ENCODE data around the gene SORBS2. TPM values are rescaled to one million over a fixed set of nuclear protein-coding genes. Genes with fewer than 3 reads are reported as not detected.

The SORBS2 gene
- total RNA-seq, 3 donors from 2014 or later, result 0.53 to 1.1 (median 0.74) TPM

DNA sequence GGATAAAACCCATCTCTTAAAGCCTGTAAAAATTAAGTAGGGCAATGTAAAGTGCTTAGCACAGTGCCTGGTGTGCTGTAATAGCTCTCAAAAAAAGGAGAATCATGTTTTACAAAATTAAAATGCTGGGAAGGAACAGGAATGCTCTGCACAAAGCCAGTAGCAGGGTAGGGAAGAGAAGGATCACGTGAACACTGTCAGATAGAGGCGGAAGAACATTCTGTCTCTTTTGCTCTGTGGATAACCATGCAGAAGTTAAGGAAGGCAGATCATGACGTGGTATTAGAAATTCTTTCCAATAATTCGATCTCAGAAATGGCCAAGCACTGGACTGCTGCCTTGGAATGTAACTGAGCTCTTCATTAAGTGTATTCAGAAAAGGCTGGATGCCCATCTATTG lies 140.5 kb downstream of the SORBS2 start:
- H3K36me3 Mint-ChIP-seq (ENCODE audit: insufficient read depth), result no peaks in the 10 kb centered on the region
- no peaks in the 10 kb centered on the region for H3K9me3 Mint-ChIP-seq
- H3K27me3 Mint-ChIP-seq (ENCODE audit: low read depth), result peaks cover 6% of the 10 kb centered on the region
- ATAC-seq (no peak), DNase-seq (no peak)
- H3K4me1 Mint-ChIP-seq (ENCODE audit: low read depth), result no peaks in the 10 kb centered on the region
- no peak overlapping the region for H3K4me3 Mint-ChIP-seq

DNA sequence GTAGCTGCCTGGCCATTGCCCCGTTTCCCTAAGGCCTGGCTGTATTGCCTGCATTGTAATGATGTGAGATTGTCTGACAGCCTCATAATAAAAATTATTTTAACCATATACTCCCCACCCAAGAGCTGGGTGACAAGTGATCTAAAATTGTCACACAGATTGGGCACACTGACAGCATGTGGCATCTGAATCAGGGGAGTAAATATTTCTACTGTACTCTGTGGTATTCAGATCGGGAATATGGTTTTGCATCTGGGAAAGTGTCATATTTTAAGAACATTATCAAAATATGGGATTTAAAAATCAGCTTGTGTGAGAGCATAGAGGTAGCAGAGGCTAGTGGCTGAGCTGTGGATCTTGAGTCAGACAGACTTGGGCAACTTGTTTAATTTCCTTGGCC lies 140.9 kb downstream of the SORBS2 start:
- Mint-ChIP-seq H3K9me3 (no peaks in the 10 kb centered on the region), H3K4me1 (ENCODE audit: low read depth) (no peaks in the 10 kb centered on the region), H3K4me3 (no peak overlapping the region), H3K36me3 (ENCODE audit: insufficient read depth) (no peaks in the 10 kb centered on the region), H3K27me3 (ENCODE audit: low read depth) (peaks cover 6% of the 10 kb centered on the region)
- ATAC-seq, result no peak
- DNase-seq, result no peak

DNA sequence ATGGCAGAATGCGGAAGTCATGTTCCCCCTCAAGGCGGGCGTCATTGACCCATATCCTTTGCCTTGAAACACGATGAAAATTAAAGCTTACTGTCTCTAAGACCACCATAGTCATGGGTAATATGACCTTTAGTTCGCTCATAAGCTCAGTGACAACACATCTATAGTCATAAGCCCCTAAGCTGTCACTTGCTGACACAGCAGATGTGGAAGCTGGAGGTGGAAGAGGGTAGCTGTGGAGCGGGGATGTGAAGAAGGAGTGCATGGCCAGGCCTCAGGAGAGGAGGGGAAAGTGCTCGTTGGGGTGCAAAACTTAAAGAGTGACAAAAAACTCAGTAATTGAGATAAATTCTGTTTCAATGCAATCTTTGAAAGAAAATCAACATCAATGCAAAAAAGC lies 142.7 kb downstream of the SORBS2 start:
- peaks cover 10% of the 10 kb centered on the region for H3K27me3 Mint-ChIP-seq (ENCODE audit: low read depth)
- no peaks in the 10 kb centered on the region for H3K9me3 Mint-ChIP-seq
- ATAC-seq (no peak), DNase-seq (no peak)
- H3K4me3 Mint-ChIP-seq, result no peak overlapping the region
- no peaks in the 10 kb centered on the region for H3K36me3 Mint-ChIP-seq (ENCODE audit: insufficient read depth)
- H3K4me1 Mint-ChIP-seq (ENCODE audit: low read depth), result no peaks in the 10 kb centered on the region

- Mint-ChIP-seq H3K27me3 (ENCODE audit: low read depth) (peaks cover 12% of the 10 kb centered on the region), H3K4me1 (ENCODE audit: low read depth) (no peaks in the 10 kb centered on the region), H3K4me3 (no peak overlapping the region), H3K9me3 (no peaks in the 10 kb centered on the region), H3K36me3 (ENCODE audit: insufficient read depth) (no peaks in the 10 kb centered on the region)
- DNase-seq, result no peak
- no peak for ATAC-seq
These were observed 145.8 kb downstream of the SORBS2 start for GRCh38 chr4:185666156-185666555.

DNA sequence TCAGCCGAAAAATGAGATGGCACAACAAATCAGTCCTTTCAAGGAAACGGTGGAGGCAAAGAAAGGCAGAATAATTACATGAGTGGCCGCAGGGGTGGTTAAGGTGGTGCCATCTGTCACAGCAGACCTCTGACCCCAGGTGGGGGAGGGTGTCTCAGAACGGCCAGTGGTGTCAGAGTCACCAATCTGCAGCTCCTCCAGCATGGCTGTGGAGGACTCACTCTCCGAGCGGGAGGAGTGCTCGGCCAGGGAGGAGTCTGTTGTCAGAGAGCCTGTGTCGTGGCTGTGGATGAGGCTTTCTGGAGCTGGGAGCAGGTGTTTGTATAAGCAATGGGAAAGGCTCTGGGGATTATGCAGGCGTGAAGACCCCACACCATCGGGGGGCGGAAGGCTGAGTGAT lies 146.3 kb downstream of the SORBS2 start:
- Mint-ChIP-seq H3K27me3 (ENCODE audit: low read depth) (peaks cover 12% of the 10 kb centered on the region), H3K4me3 (no peak overlapping the region), H3K9me3 (no peaks in the 10 kb centered on the region), H3K4me1 (ENCODE audit: low read depth) (no peaks in the 10 kb centered on the region), H3K36me3 (ENCODE audit: insufficient read depth) (no peaks in the 10 kb centered on the region)
- no peak for ATAC-seq
- DNase-seq, result no peak

GRCh38 chr4:185664481-185664880 lies 147.5 kb downstream of the SORBS2 start:
- ATAC-seq, result no peak

GRCh38 chr4:185662030-185662778 lies 149.8 kb downstream of the SORBS2 start:
- DNase-seq (no peak), ATAC-seq (no peak)
- no peaks in the 10 kb centered on the region for H3K9me3 Mint-ChIP-seq
- H3K4me3 Mint-ChIP-seq, result no peak overlapping the region
- no peaks in the 10 kb centered on the region for H3K4me1 Mint-ChIP-seq (ENCODE audit: low read depth)
- H3K27me3 Mint-ChIP-seq (ENCODE audit: low read depth), result peaks cover 12% of the 10 kb centered on the region
- H3K36me3 Mint-ChIP-seq (ENCODE audit: insufficient read depth), result no peaks in the 10 kb centered on the region

More at GRCh38 chr4:185664481-185664880, 147.5 kb downstream of the SORBS2 start:
- Mint-ChIP-seq H3K9me3 (no peaks in the 10 kb centered on the region), H3K36me3 (ENCODE audit: insufficient read depth) (no peaks in the 10 kb centered on the region), H3K4me1 (ENCODE audit: low read depth) (no peaks in the 10 kb centered on the region), H3K27me3 (ENCODE audit: low read depth) (peaks cover 12% of the 10 kb centered on the region), H3K4me3 (no peak overlapping the region)
- no peak for DNase-seq

DNA sequence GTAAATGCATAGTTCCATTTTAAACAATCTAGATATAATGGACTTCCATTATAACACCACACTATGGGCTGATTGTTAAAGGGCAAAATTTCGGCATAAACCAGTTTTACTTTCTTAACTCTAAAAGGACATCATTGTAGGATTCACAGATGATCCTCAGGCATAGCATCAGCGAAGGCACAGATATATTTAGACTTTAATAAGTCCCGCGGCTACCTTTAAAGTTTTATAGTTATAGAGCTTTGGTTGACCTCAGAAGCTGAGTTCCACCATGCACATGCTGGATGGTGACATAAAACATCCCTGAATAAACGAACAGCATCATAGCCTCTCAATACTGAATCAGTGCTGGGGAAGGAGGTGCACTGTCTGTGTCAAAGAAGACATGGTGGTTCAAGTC lies 151.7 kb downstream of the SORBS2 start:
- no peaks in the 10 kb centered on the region for H3K36me3 Mint-ChIP-seq (ENCODE audit: insufficient read depth)
- ATAC-seq (no peak), DNase-seq (no peak)
- no peak overlapping the region for H3K4me3 Mint-ChIP-seq
- H3K9me3 Mint-ChIP-seq, result no peaks in the 10 kb centered on the region
- no peaks in the 10 kb centered on the region for H3K4me1 Mint-ChIP-seq (ENCODE audit: low read depth)
- peaks cover 3% of the 10 kb centered on the region for H3K27me3 Mint-ChIP-seq (ENCODE audit: low read depth)

GRCh38 chr4:185657699-185658098 lies 154.3 kb downstream of the SORBS2 start:
- ATAC-seq, result no peak
- DNase-seq, result no peak
- Mint-ChIP-seq H3K4me3 (no peak overlapping the region), H3K27me3 (ENCODE audit: low read depth) (no peaks in the 10 kb centered on the region), H3K9me3 (no peaks in the 10 kb centered on the region), H3K4me1 (ENCODE audit: low read depth) (no peaks in the 10 kb centered on the region), H3K36me3 (ENCODE audit: insufficient read depth) (no peaks in the 10 kb centered on the region)

- ATAC-seq, result no peak
- Mint-ChIP-seq H3K4me3 (no peak overlapping the region), H3K9me3 (no peaks in the 10 kb centered on the region), H3K27me3 (ENCODE audit: low read depth) (no peaks in the 10 kb centered on the region), H3K4me1 (ENCODE audit: low read depth) (no peaks in the 10 kb centered on the region), H3K36me3 (ENCODE audit: insufficient read depth) (no peaks in the 10 kb centered on the region)
- DNase-seq, result no peak
These were observed 154.8 kb downstream of the SORBS2 start for GRCh38 chr4:185657183-185657582.

- Mint-ChIP-seq H3K4me3 (no peak overlapping the region), H3K27me3 (ENCODE audit: low read depth) (no peaks in the 10 kb centered on the region), H3K9me3 (no peaks in the 10 kb centered on the region), H3K36me3 (ENCODE audit: insufficient read depth) (no peaks in the 10 kb centered on the region), H3K4me1 (ENCODE audit: low read depth) (no peaks in the 10 kb centered on the region)
- DNase-seq, result no peak
- ATAC-seq, result no peak
These were observed 155.5 kb downstream of the SORBS2 start for GRCh38 chr4:185656467-185656931.

DNA sequence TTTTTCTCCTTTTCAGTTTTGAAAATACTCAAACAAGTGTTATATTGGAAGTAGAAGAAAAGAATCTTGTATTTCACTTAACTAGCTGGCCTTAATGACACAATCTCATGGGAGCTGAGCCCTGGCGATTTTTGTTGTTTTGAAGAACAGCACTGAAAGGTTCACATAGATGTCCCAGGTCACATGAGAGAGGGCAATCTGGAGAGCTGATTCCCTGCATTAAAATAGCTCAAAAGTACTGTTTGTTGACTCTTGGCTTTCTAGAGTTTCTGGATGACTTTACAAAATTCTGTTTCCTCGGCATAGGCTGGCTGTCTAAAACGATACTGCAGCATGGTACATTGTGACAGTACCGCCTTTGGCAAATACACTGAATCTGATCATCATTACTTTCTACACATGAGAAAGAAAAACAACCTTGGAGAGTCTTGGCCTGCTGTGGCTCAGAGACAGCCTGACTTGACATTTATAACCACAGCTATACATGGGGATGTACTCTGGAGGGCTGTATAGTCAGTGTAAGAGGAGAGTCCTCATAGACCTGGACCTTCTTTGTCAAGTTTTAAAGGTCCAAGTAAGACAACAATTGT lies 156.9 kb downstream of the SORBS2 start:
- no peak overlapping the region for H3K4me3 Mint-ChIP-seq
- H3K4me1 Mint-ChIP-seq (ENCODE audit: low read depth), result no peaks in the 10 kb centered on the region
- H3K36me3 Mint-ChIP-seq (ENCODE audit: insufficient read depth), result no peaks in the 10 kb centered on the region
- DNase-seq (no peak), ATAC-seq (no peak)
- H3K9me3 Mint-ChIP-seq, result no peaks in the 10 kb centered on the region
- no peaks in the 10 kb centered on the region for H3K27me3 Mint-ChIP-seq (ENCODE audit: low read depth)

DNA sequence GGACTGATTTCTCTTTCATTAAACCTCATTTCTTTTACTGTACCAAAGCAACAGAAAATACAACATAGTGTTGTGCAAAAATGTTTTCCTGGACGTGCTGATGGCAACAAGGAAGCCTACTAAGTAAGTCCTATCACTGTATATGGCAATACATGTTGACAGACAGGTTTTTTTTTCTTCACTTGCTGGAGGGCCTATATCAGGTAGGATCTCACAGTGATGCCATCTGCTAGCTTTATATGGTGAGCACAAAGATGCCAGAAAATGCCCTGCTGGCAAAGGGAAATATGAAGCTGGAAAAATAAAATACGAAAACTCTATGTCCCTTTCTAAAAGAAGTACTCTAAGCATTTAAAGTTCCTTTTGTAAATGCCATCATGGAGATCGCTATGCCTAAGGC lies 157.7 kb downstream of the SORBS2 start:
- H3K4me1 Mint-ChIP-seq (ENCODE audit: low read depth), result no peaks in the 10 kb centered on the region
- H3K36me3 Mint-ChIP-seq (ENCODE audit: insufficient read depth), result no peaks in the 10 kb centered on the region
- H3K27me3 Mint-ChIP-seq (ENCODE audit: low read depth), result peaks cover 2% of the 10 kb centered on the region
- no peaks in the 10 kb centered on the region for H3K9me3 Mint-ChIP-seq
- ATAC-seq (no peak), DNase-seq (no peak)
- H3K4me3 Mint-ChIP-seq, result no peak overlapping the region

DNA sequence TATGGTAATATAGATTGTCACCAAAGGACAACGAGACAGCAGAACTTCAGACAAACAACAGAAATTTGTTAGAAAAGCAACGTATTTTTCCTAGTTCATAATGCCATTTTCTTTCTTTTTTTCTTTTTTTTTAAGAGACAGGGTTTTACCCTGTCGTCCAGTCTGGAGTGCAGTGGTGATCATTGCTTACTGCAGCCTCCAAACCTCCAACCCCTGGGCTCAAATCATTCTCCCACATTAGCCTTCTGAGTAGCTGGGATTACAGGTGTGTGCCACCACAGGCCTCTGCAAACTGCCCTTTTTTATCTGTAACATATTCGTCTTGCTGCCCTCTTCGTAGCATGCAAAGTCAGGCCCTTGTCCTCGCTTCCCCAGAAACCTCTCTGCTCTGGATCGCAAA lies 160.1 kb downstream of the SORBS2 start:
- H3K4me3 Mint-ChIP-seq, result no peak overlapping the region
- DNase-seq (no peak), ATAC-seq (no peak)
- H3K9me3 Mint-ChIP-seq, result no peaks in the 10 kb centered on the region
- H3K36me3 Mint-ChIP-seq (ENCODE audit: insufficient read depth), result no peaks in the 10 kb centered on the region
- H3K27me3 Mint-ChIP-seq (ENCODE audit: low read depth), result peaks cover 5% of the 10 kb centered on the region
- H3K4me1 Mint-ChIP-seq (ENCODE audit: low read depth), result no peaks in the 10 kb centered on the region

GRCh38 chr4:185651137-185651677 lies 160.8 kb downstream of the SORBS2 start:
- no peak overlapping the region for H3K4me3 Mint-ChIP-seq
- DNase-seq, result no peak
- no peaks in the 10 kb centered on the region for H3K4me1 Mint-ChIP-seq (ENCODE audit: low read depth)
- no peaks in the 10 kb centered on the region for H3K36me3 Mint-ChIP-seq (ENCODE audit: insufficient read depth)
- no peaks in the 10 kb centered on the region for H3K9me3 Mint-ChIP-seq
- no peak for ATAC-seq
- H3K27me3 Mint-ChIP-seq (ENCODE audit: low read depth), result peaks cover 6% of the 10 kb centered on the region

All from activated T-cell treated with anti-CD3 and anti-CD28 coated beads, Interleukin-2, amount 50 U/mL, for 4 hours (primary cell).